GM20000 (cell line): ENCODE results near the gene IKZF2.

Source experiments
- DNase-seq: peaks from one replicate; pipeline ENCODE4 v3.0.0; 2012; ENCODE audit warnings: low spot score
- CTCF ChIP-seq: IDR thresholded peaks from 2 replicates; pipeline ENCODE4 v1.5.1; 2012; ENCODE audit warnings: mild to moderate bottlenecking, control low read depth; ENCODE audit errors: extremely low read depth, missing control alignments

The IKZF2 gene

GRCh38 chr2:212998626-212999359 lies 152.6 kb downstream of the IKZF2 start:
- no peak for TF ChIP-seq CTCF
- no peak for DNase-seq

GRCh38 chr2:212997526-212998020 lies 153.8 kb downstream of the IKZF2 start:
- no peak for DNase-seq
- TF ChIP-seq CTCF = no peak

GRCh38 chr2:212995920-212996319 lies 155.5 kb downstream of the IKZF2 start:
- TF ChIP-seq CTCF = no peak
- no peak for DNase-seq

GRCh38 chr2:212994976-212995375 lies 156.4 kb downstream of the IKZF2 start:
- TF ChIP-seq CTCF = no peak
- no peak for DNase-seq

- TF ChIP-seq CTCF = no peak
- DNase-seq = no peak
Observed at GRCh38 chr2:212991120-212991519, 160.3 kb downstream of the IKZF2 start.

- no peak for TF ChIP-seq CTCF
- no peak for DNase-seq
Observed at GRCh38 chr2:212990697-212991096, 160.7 kb downstream of the IKZF2 start.

GRCh38 chr2:212987492-212987891 lies 163.9 kb downstream of the IKZF2 start:
- DNase-seq = no peak
- TF ChIP-seq CTCF = no peak
